Endothelial cell of umbilical vein (primary cell): Measurements from ENCODE around the gene ANKH. TPM values are rescaled to one million over a fixed set of nuclear protein-coding genes. Genes with fewer than 3 reads are reported as not detected.

Experiments used
- BruUV-seq: library from RNA; stranded (reverse); fragments of 400-500 nt; replicated peaks from 2 replicates; lab custom pipeline; 2021; lab: Mats Ljungman, UMichigan
- CTCF ChIA-PET: fragments of 300-600, 350-600 bp; sonication (Branson Sonifier 250); formaldehyde crosslinking; loops from one replicate; lab custom pipeline; 2021; ENCODE audit warnings: antibody characterized with exemption, inconsistent platforms; lab: Charles Lee
- POLR2A ChIA-PET: fragments of 300-600, 350-600 bp; sonication (Branson Sonifier 250); formaldehyde crosslinking; loops from one replicate; lab custom pipeline; 2021; ENCODE audit warnings: antibody characterized with exemption, inconsistent platforms; lab: Charles Lee
- DNase-seq: peaks from one replicate; pipeline ENCODE4 v3.0.0-alpha.2; 2011; ENCODE audit warnings: low read depth, low spot score
- FAIRE-seq: peaks from 2 replicates; lab custom pipeline; 2011; peaks lifted over from hg19 to GRCh38; lab: Jason Lieb, UNC
- H2AFZ ChIP-seq: 2 replicates; pipeline ENCODE4 v1.6.0; 2012; ENCODE audit warnings: low read depth, low read length, control low read depth, inconsistent platforms
- H3K27ac ChIP-seq: 2 replicates; pipeline ENCODE4 v1.5.1; 2011; ENCODE audit warnings: low read depth, mild to moderate bottlenecking, control low read depth, low read length, moderate library complexity; ENCODE audit not compliant: insufficient read depth
- H3K27me3 ChIP-seq, 2 experiments: 2 replicates each; pipeline versions ENCODE4 v1.6.0 to v1.6.1; 2011; ENCODE audit warnings: low read length in 2 of 2, mixed read lengths in 1 of 2; ENCODE audit not compliant: control insufficient read depth in 2 of 2, insufficient read depth in 2 of 2
- H3K36me3 ChIP-seq, 2 experiments: 2 replicates in 1 of 2; 3 replicates in 1 of 2; pipeline ENCODE4 v1.5.1; 2011; ENCODE audit warnings: low read length in 2 of 2, mild to moderate bottlenecking in 1 of 2, moderate library complexity in 1 of 2; ENCODE audit not compliant: control insufficient read depth in 2 of 2, insufficient read depth in 2 of 2; ENCODE audit errors: extremely low read depth in 1 of 2
- H3K4me1 ChIP-seq: 3 replicates; pipeline ENCODE4 v1.5.1; 2011; ENCODE audit warnings: mild to moderate bottlenecking, low read length; ENCODE audit not compliant: control insufficient read depth, insufficient read depth; ENCODE audit errors: extremely low read depth
- H3K4me2 ChIP-seq: 2 replicates; pipeline ENCODE4 v1.6.1; 2011; ENCODE audit warnings: low read length, control low read depth, mixed read lengths; ENCODE audit not compliant: insufficient read depth
- H3K4me3 ChIP-seq, 3 experiments: fragments of 200-600 bp in 1 of 3; sonication (generic), shearing (Covaris generic) in 1 of 3; replicated peaks in 1 of 3; 2 replicates each; pipeline ENCODE4 v1.5.1; 2011 to 2016; ENCODE audit warnings: control low read depth in 3 of 3, low read length in 3 of 3, mild to moderate bottlenecking in 2 of 3, inconsistent platforms in 1 of 3, low read depth in 1 of 3, moderate library complexity in 1 of 3; ENCODE audit not compliant: insufficient read depth in 1 of 3
- H3K79me2 ChIP-seq: 2 replicates; pipeline ENCODE4 v1.6.0; 2012; ENCODE audit warnings: low read length, inconsistent platforms; ENCODE audit not compliant: control insufficient read depth, insufficient read depth
- H3K9ac ChIP-seq: replicated peaks from 2 replicates; pipeline ENCODE3; 2011; ENCODE audit warnings: low read length, control low read depth; ENCODE audit not compliant: insufficient read depth; ENCODE audit errors: extremely low read depth
- H3K9me1 ChIP-seq: replicated peaks from 3 replicates; pipeline ENCODE4 v1.6.0; 2011; ENCODE audit warnings: mild to moderate bottlenecking, low read length; ENCODE audit not compliant: control insufficient read depth, insufficient read depth; ENCODE audit errors: extremely low read depth
- H3K9me3 ChIP-seq: replicated peaks from 2 replicates; pipeline ENCODE4 v1.5.1; 2012; ENCODE audit warnings: low read length, inconsistent platforms; ENCODE audit not compliant: control insufficient read depth, insufficient read depth
- H4K20me1 ChIP-seq: replicated peaks from 2 replicates; pipeline ENCODE3; 2011; ENCODE audit warnings: mild to moderate bottlenecking, low read length; ENCODE audit not compliant: control insufficient read depth, insufficient read depth; ENCODE audit errors: extremely low read depth
- CTCF ChIP-seq, 2 donors: IDR thresholded peaks; 1 replicate in 1 of 2; 2 replicates in 1 of 2; pipeline ENCODE4 v1.5.1; 2011; ENCODE audit warnings: low read length in 2 of 2, mild to moderate bottlenecking in 2 of 2, moderate library complexity in 2 of 2, control low read depth in 1 of 2, inconsistent platforms in 1 of 2, low read depth in 1 of 2; ENCODE audit not compliant: insufficient read depth in 1 of 2; ENCODE audit errors: extremely low read depth in 1 of 2
- EZH2 ChIP-seq: IDR thresholded peaks from 2 replicates; pipeline ENCODE4 v1.6.1; 2012; ENCODE audit warnings: borderline replicate concordance, low read depth, mild to moderate bottlenecking, moderate library complexity, low read length, inconsistent platforms; ENCODE audit not compliant: severe bottlenecking
- FOS ChIP-seq: IDR thresholded peaks from 2 replicates; pipeline ENCODE4 v1.6.1; 2011; ENCODE audit warnings: mild to moderate bottlenecking, low read length, moderate library complexity, borderline replicate concordance; ENCODE audit not compliant: insufficient read depth
- GATA2 ChIP-seq: IDR thresholded peaks from 2 replicates; pipeline ENCODE4 v1.7.0; 2011; ENCODE audit warnings: low read depth, mild to moderate bottlenecking, moderate library complexity, mixed read lengths, low read length; ENCODE audit not compliant: insufficient read length, insufficient read depth
- JUN ChIP-seq: IDR thresholded peaks from 2 replicates; pipeline ENCODE4 v1.6.1; 2011; ENCODE audit warnings: borderline replicate concordance, low read depth; ENCODE audit not compliant: insufficient read length, insufficient read depth
- MAX ChIP-seq: IDR thresholded peaks from 2 replicates; pipeline ENCODE4 v1.6.1; 2011; ENCODE audit not compliant: insufficient read depth, insufficient read length
- MYC ChIP-seq: IDR thresholded peaks from one replicate; pipeline ENCODE4 v1.6.1; 2011; ENCODE audit warnings: mild to moderate bottlenecking, low read depth, low read length
- POLR2A ChIP-seq: IDR thresholded peaks from 2 replicates; pipeline ENCODE4 v1.6.1; 2012; ENCODE audit warnings: low read depth, mild to moderate bottlenecking, control low read depth, low read length
- POLR2AphosphoS5 ChIP-seq: IDR thresholded peaks from 2 replicates; pipeline ENCODE4 v1.6.1; 2012; ENCODE audit warnings: low read depth, mild to moderate bottlenecking, control low read depth, low read length, moderate library complexity; ENCODE audit not compliant: insufficient read depth
- dilution Hi-C: fragments of 300-500 bp; cut with MboI; formaldehyde crosslinking; loops from one replicate; pipeline ENCODE4 v1.15.0; 2019; ENCODE audit warnings: low sequenced_read_pairs; ENCODE audit not compliant: extremely low pct_ligation_motif_present
- intact Hi-C: fragments of 100-400 bp; cut with micrococcal nuclease; formaldehyde crosslinking; loops from one replicate; pipeline ENCODE4 v1.10.0; 2022
- polyA plus RNA-seq, 4 experiments: library from polyadenylated mRNA; depleted of rRNA in 3 of 4; stranded (reverse) in 3 of 4; unstranded in 1 of 4; fragments of >200 nt; gene quantifications; 2 replicates each; pipeline versions ENCODE4 v1.2.1 to v1.2.3, GENCODE V29; 2011 to 2012; ENCODE audit warnings: missing spikeins in 1 of 4
- total RNA-seq: library from RNA; stranded (reverse); gene quantifications from 2 replicates; pipeline ENCODE4 v1.2.3, GENCODE V29; 2021

The ANKH gene
- total and polyA plus RNA-seq, 2 donors (not counting 3 experiments of a cell fraction or from before 2014, with no cell fraction given): 12.7 to 31.4 TPM

GRCh38 chr5:14807471-14807870, 64.1 kb downstream of the ANKH start:
- H3K4me2 ChIP-seq: no peak overlapping the region
- DNase-seq (no peak), FAIRE-seq (no peak)
- no TSS peak for BruUV-seq
- ChIA-PET POLR2A (no interaction called here), CTCF (no interaction called here)
- no peak overlapping the region for H3K4me3 ChIP-seq
- dilution Hi-C loops (no loop called here), intact Hi-C loops (no loop called here)
- H3K27ac ChIP-seq: no peak overlapping the region
- H3K27me3 ChIP-seq: no peaks in the 10 kb centered on the region
- no peaks in the 10 kb centered on the region for H3K9me1 ChIP-seq
- no peaks in the 10 kb centered on the region for H4K20me1 ChIP-seq
- H3K36me3 ChIP-seq: no peaks in the 10 kb centered on the region
- H3K4me1 ChIP-seq: peaks cover 20% of the 10 kb centered on the region
- H3K79me2 ChIP-seq: no peaks in the 10 kb centered on the region
- H3K9me3 ChIP-seq: no peaks in the 10 kb centered on the region
- H2AFZ ChIP-seq: no peak overlapping the region
- no peak overlapping the region for H3K9ac ChIP-seq
- no peak for TF ChIP-seq CTCF (IDR thresholded peaks at IDR 0.05; ENCODE audit: extremely low read depth in 1 of 2, insufficient read depth in 1 of 2, low read depth in 1 of 2, low read length in 2 of 2)
- TF ChIP-seq MAX: no peak
- TF ChIP-seq POLR2A: no peak
- TF ChIP-seq JUN: no peak
- no peak for TF ChIP-seq GATA2
- no peak for TF ChIP-seq POLR2AphosphoS5
- no peak for TF ChIP-seq FOS
- no peak for TF ChIP-seq EZH2
- TF ChIP-seq MYC: no peak
